GM21390 (cell line): ENCODE measurements around the gene DNAJB13.
"Not testable (repeated sequence)": the region's sequence is repeated elsewhere in the genome, so short reads cannot be mapped to it uniquely, and the experiment has no call there.

Experiments
- ATAC-seq: cut with Tn5 transposase; IDR thresholded peaks from one replicate; pipeline ENCODE4 v1.9.1; 2021; ENCODE audit not compliant: unreplicated experiment

DNAJB13 gene

DNA sequence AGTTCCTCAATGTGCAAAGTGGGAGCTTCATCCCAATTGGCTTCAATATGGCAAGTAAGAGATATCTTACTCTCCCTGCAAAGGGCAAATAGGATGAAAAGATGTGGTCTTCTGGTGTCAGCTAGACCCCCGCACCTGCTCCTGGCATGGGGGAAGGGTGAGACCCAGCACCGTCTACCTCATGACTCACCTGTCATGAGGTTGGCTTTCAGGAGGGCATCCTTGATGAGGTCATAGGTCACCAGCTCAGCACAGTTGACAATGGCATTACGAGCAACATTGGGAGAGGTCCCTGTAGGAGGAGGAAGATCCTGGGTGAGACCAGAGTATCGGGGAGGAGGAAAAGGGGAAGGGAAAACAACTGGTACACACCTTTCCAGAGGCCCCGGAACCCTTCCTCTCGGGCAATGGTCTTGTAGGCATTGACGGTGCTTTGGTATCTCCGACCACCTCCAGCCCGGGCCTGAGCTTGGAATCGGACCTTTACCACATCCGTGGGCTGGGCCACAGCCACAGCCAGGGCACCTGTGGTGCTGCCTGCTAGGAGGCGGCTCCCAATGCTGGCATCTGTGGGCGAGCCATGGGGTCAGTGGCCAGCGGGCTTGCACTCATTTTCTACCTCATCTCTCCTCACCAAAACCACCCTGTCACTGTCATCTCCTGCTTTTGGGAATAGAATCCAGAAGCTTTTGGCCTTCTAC is 25.8 kb downstream of the DNAJB13 start:
- ATAC-seq: no peak

DNA sequence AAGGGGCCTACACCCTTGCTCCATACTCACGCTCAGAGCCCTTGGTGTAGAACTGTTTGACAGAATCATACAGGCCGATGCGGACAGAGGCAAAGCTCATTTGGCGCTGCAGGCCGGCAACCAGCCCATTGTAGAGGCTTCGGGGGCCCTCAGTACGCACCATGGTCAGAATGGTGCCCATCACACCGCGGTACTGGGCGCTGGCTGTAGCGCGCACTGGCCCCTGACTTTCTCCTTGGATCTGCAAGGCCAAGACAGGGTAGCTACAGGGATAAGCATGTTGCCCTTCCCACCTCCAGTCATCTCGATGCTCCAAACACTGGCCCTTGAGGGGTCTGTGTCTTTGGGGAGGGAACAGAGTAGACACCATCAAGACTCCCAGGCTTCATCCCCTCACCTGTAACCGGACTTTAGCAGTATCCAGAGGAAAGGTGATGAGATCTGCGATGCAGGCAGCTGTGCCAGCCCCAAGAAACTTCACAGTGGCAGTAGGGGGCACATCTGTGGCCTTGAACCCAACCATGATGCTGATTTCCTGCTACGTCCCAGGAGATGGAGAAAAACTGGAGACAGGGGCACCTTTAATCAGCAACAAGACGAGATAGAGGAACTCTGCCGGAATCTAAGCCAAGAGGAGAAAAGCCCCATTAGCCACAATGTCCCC is 27.2 kb downstream of the DNAJB13 start:
- no peak for ATAC-seq

DNA sequence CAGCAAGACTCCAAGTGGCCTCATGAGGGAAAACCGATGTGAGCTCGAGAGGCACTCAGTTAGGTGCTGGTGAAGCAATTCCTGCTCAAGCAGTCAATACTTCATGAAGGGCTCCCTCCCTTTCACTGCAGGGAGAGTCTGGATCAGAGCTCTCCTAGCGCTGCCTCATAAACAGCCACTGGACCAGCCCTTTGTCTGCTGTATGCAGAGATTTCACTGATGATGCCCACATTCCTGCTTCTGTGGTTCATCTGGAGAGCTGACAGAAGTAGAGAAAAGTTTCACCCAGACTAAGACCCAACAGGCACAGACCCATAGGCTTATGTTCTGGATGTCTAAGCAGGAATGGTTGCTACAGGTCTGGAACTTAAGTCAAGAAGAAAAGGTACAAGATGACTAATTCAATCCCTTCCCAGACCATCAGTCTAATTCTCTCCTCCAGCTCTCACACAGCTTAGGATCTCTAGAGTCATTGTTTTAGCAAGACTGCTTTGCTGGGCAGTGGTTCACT is 27.8 kb downstream of the DNAJB13 start:
- no peak for ATAC-seq

DNA sequence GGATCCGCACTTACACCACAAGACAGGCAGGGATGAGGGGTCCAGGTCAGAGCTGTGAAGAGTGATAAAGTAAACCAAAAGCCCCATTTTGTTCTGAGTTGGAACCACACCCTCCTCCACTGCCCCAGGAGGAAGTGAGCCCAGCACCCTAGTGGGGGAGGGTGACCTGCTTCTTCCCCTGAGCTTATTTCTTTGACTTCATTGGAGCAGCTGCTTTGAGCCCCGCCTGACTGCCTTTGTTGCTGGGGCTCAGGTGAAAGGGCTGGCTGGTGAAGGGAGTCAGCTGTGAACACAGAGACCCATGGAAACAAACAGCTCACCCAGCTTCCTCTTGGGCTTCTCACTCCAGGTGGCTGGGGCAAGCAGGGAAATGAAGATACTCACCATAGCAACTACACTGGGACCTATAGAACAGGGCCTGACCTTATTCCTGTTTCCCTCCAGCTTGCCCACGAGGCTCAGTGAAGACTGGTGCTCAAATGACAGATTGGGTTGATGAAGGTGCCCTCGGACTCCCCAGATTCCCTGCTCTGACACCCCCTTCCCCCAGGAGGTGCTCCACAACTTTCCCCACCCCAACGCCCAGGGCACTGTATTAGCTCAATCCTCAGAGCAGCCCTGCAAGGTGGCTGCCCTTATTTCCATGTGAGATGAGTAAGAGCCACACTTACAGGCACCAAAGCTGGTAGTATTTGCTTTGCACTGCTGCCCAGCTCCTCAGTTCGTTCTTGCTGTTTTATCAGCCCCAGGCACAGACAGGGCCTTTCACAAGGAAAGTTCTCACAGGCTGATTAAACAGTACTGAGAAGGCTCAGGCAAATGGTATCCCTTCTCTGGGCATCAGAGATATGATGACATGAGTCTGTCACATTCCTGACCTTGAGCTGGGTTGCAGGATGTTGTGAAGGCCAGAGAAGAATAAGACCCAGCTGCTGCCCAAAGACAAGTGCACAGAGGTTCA is 29.5 kb downstream of the DNAJB13 start:
- ATAC-seq: peak; percentile 48

DNA sequence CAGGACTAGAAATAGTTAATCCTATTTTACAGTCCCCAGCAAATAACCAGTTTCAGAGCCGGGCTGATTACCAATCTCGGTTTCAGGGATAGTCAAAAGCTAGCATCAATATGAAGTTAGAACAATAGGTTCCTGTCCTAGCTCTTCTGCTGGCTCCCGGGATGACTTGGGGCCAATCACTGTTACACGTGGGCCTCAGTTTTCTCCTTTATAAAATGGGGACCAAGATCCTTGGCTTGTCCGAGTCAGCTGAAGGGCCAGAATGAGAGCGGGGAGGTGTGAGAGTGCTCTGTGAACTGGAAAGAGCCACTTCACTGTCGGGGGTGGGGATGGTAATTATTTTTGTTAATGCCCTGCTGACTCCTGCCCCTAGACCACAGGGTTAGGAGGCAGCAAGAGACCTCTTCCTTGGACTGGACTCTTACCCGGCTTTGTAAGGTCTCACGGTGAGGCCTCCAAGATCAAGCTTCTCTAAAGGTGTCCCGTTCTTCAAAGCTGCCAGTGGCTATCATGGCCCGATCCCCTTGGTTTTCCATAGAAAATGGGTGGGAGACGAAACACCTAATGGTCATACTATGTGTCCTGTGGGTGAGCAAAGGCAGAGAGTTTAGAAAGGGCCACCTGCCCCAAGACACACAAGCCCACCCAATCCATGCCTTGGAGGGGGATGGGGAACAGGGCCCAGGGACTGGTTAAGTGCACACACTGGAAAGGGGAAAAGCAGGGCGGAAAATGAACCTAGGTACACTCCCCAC is 30.4 kb downstream of the DNAJB13 start:
- ATAC-seq: no peak

DNA sequence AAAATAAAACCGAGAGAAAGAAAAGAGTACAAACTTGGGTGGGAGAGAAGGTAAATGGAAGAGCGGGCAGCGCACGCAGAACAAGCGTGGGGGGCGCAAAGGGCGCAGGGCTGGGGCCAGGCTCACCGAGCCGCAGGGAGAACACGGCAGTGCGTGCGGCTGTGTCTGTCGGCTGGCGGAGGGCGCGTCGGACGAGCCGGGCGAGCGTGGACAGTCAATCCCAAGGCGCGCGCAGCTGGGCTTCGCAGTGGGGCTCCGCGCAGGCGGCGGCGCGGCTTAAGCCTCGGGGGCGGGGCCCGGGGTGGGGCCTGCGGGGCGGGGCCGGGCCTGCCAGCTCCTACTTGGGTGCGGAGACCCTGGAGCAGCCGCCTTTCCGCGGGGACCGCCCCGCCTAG is 31.8 kb downstream of the DNAJB13 start, which contains the start of gene UCP2:
Gene UCP2, minus strand, starts transcription at position 249 of the 395 bp plus-strand sequence. CDS start 4,465 bp downstream, outside the sequence.
- ATAC-seq: peak; percentile 47

DNA sequence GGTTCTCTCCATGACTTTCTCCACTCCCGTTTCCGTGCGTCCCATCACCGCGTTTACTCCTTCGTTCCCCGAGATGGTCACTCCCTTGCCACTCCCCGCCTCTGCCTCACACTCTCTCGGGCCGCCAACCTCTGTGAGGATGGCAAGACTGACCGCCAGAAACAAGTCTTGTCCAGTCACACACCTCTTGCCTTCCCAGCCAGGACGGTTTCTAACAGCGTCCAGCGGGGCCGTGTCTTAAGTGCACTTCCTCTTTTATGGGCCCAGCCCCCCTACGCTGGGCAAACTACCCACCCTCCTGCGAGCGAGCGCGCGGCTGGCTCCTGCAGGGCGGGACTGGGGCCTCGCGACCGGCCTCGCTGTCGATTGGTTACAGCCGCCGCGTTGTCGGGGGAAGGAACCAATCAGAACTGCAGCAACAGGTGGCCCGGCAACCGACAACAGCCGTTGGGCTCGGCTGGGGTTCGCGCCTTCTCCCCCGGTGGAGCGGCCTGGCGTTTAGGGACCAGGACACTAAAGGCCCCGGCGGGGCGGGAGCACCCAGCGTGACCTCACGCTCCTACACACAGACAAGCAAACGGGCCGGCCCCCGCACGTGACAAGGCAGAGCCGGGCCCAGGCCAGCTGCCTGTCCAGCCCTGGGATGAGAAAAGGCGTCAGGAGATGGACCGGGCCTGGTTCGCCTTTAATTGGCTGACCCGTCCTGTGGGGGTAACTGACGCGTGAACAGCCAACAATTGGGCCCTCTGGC is 32.3 kb downstream of the DNAJB13 start:
- ATAC-seq: peak; percentile 61

DNA sequence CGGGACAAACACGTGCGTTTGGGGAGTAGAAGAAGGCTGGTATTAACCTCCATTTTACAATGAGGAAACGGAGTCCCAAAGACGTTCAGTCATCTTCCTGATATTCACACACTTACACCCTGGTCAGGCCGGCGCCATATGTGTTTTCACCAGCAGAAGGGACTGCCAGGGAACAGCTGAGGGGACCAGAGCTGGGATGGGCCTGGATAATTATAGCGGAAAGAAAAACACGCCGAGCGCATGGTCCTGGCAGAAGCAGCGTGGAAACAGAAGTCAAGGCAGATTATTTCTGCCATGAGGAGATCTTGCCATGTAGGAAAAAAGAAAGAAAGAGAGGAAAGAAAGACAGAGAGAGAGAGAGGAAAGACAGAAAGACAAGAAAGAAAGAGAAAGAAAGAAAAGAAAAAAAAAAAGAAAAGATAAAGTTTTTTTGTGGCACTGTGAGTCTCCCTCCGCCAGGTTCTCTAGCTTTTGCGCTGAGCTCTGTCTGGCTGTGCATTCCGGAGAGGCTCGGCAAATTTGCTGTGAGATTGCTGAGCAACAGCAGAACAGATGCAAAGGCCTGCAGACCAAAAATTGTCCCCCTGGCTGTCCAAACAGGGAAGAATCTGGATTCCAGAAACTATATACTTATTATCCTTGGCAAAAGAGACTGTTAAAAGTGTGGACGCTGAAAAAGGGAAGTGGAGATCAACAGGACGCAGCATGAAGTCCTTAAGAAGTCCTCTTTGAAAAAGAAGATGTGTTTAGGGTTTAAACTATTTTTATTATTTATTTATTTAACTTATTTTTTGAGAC is 33.1 kb downstream of the DNAJB13 start:
- no peak for ATAC-seq

DNA sequence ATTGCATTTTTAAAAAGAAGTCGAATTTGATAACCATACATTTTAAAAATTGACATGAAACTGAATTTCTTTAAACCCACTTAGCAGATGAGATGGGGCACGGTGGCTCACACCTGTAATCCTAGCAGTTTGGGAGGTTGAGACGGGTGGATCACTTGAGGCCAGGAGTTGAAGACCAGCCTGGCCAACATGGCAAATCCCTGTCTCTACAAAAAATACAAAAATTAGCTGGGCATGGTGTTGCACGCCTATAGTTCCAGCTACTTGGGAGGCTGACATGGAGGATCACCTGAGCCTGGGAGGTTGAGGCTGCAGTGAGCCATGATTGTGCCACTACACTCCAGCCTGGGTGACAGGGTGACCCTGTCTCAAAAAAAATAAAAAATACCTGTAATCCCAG is 34.8 kb downstream of the DNAJB13 start:
- ATAC-seq: not testable (repeated sequence)

DNA sequence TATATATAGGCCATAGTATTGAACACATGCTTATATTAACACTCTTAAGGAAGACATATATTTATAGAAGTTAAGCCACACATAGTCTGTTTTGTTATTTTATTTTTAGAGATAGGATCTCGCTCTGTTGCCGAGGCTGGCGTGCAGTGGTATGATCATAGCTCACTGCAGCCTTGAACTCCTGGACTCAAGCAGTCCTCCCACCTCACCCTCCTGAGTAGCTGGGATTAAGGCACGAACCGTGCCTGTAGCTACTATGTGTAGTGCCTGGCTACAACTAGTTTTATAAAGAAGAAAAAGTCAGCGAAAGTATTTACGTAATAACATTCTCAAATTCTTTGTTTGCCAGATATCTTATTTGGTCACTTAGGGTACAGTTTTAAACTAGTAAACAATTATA is 37.4 kb downstream of the DNAJB13 start:
- no peak for ATAC-seq

DNA sequence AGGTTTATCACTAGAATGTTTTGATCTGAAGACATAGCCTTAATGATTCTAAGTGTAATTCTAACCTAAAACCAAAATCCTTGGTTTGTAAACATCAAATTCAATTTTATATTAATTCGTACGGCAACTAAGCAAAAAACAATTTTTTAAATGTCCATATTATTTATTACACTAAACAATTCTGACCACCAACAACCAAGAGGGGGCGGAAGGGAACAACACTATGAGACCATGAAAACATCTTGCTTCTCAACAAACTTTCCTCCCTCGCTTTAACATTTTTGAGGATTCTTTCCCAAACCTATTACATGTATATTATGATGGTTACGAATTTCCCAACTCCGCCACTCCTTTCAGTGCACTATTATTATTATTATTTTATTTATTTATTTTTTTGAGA is 38.3 kb downstream of the DNAJB13 start:
- ATAC-seq: no peak

DNA sequence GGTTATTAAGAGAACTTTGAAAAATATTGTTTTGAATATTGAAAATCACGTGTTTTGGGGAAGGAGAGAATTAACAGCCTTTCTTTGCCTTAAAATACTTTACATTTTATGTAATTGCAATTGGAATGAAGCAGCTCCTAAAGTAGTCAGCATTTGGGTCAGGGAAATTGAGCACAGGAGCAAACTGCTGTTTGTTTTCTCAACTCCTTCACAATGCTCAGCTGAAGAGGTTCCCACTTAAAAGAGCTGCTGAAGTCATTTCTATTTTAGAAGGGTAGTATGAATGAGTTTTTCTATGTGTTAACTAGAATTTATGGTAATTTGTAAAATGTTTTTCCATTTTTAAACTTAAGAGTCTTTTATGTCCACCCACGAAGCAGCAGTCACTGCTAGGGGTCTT is 39.9 kb downstream of the DNAJB13 start:
- no peak for ATAC-seq

DNA sequence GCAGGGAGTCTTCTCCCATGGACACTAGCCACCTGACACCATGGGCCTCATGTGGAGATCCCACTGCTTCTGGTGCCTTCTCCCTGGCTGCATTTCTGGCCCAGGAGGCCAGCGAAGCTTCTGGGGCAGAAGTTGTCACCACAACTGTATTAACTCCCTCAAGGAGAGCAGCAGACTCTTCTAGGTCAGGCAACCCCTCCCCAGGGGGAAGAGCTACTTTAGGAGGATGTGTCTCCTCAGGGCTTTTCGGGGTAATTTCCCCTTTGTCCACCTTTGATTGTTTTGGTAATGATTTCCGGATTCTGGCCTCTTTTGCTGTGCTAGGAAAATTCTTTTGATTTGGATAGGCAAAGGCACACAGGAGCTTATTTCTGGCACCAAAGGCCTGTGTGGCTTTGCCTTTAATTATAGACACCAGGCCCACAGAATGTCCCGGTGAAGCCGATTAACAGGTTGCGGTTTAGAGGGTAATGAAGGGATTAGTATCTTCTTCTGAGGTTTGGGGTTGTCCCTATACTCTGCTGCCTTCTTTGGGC is 40.7 kb downstream of the DNAJB13 start:
- no peak for ATAC-seq

DNA sequence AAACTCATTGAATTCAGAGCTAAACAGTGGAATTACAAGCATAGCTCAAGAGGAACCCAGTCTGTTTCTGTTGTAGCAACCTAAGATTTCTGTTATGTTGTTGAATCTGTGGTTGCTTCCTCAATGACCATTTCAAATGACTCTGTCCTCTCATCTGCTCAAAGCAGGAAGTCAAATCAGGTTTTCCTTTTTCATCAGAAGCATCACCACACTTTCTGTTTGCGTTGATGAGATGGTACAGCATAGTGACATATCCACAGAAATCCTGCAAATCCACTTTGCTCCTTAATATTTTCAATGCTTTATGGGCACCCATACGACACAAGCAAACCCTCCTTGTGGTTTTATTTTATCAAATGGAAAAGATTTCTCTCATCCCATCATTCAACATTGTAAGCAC is 44.4 kb downstream of the DNAJB13 start:
- peak; percentile 49 for ATAC-seq

DNA sequence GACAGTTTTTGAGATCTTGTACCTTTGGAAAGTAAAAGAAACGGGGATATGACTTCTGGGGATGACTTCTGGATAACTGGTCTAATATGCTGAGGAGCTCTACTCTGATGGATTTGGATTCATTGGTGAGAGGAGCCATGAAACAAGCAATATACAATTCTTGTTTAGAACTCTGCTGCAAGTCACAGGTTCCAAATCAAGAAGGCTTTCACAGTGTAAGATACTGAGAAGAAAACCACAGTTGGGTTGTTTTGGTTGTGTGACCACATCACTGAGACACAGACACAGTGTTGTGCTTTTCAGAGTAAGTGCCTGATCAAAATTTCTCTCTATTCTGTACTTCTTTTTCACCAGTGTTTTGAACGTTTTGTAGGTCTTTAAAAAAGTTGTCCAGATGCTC is 44.9 kb downstream of the DNAJB13 start:
- ATAC-seq: peak; percentile 49

DNA sequence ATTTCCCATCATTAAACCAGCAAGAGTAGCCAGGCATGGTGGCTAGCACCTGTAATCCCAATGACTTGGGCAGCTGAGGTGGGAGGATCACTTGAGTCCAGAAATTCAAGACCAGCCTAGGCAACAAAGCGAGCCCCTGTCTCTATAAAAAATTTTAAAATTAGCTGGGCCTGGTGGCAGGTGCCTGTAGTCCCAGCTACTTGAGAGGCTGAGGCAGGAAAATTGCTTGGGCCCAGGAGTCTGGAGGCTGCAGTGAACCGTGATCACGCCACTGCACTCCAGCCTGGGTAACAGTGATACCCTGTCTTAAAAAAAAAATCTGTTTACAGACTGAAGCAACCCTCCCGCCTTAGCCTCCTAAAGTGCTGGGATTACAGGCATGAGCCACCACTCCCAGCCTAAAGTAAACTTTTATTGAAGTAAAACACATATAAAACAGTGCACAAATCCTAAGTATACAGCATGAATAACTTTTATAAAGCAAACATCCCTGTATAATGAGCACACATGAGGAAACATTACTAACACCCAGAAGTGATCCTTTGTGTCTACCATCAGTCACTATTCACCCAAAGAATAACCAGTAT is 45.4 kb downstream of the DNAJB13 start:
- ATAC-seq: no peak

DNA sequence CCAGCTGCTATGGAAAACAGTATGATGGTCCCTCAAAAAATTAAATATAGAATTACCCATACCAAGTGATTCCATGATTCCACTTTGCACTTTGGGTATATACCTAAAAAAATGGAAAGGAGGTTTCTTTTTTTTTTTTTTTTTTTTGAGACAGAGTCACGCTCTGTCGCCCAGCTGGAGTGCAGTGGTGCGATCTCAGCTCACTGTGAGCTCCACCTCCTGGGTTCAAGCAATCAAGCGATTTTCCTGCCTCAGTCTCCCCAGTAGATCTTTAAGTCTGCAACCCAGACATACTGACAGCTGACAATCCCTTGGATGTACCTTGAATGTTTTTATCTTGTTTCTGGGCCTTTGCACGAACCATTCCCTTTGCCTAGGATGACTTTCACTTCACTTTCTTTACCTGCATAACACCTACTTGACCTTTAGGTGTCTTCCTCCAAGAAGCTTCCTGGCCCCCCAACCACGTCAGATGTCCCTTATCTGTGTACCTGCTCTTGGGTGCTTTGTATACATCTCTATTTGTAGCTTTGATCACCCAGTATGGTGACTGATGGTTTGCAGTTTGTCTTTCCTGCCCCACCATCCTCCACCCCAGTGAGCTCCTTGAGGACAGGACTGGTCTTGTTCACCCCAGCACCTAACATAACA is 46.4 kb downstream of the DNAJB13 start:
- no peak for ATAC-seq
